ENCODE results near the gene EXD3.

Gene EXD3

DNA sequence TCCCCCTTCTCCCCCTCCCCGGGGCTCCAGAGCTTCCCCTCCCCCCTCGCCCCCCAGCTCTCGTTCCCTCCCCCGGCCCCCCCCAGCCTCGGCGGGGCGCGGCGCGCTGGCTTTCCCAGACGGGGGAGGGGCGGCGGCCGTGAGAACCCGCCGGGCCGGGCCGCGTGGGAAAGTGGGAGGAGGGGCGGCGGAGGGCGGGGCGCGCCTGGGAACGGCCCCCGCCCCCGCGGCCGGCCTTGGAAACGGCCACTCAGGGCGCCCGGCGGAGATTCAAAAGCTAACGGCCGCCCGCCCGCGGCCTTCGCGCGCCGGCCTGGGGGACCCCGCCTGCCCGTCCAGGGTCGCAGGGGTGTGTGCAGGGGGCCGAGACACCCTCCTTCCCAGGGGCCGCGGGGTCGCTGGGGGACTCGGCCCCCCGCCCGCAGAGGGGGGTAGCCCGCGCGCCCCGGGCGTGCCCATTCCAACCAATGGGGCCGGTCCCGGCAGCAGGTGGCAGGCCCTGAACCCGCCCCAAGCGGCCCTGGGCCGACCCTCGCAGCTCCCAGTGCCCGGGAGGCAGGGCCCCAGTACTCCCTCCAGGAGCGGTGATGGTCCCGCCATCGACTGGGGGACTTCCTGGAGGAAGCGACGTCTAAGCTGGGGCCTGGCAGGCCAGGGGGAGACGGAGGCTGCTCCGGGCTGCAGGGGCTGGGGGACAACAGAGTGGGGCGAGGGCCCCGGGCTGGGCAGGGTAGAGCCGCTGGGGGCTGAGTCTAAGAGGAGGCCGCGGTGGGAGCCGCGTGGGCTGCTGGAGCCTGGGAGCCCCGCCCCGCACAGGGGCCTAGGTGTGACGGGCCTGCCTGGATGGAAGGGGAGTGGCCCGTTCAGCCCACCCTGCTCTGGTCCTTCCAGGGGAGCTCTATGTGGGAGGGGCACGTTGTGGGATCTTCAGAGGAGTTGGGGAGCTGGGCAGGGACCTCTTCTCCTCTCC is 106.7 kb downstream of the EXD3 start:
- peak; percentile 80 for DNase-seq (ENCODE audit: low spot score)
- TF ChIP-seq, protein P1, sequence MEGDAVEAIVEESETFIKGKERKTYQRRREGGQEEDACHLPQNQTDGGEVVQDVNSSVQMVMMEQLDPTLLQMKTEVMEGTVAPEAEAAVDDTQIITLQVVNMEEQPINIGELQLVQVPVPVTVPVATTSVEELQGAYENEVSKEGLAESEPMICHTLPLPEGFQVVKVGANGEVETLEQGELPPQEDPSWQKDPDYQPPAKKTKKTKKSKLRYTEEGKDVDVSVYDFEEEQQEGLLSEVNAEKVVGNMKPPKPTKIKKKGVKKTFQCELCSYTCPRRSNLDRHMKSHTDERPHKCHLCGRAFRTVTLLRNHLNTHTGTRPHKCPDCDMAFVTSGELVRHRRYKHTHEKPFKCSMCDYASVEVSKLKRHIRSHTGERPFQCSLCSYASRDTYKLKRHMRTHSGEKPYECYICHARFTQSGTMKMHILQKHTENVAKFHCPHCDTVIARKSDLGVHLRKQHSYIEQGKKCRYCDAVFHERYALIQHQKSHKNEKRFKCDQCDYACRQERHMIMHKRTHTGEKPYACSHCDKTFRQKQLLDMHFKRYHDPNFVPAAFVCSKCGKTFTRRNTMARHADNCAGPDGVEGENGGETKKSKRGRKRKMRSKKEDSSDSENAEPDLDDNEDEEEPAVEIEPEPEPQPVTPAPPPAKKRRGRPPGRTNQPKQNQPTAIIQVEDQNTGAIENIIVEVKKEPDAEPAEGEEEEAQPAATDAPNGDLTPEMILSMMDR (conservative IDR thresholded peaks at IDR 0.05; ENCODE audit: low read depth): no peak
- POLR2A ChIA-PET (ENCODE audit: low non-redundant PET): no interaction called here
- CTCF ChIA-PET: interaction anchor here (1.1 to 2.0 kb wide), 3 partner anchors 12 to 106 kb away, joined by 3 to 8 read pairs (median 7); partner anchors contain the start of genes EXD3 and NRARP
- H3K27ac ChIP-seq: peak overlapping the region; percentile 56

DNA sequence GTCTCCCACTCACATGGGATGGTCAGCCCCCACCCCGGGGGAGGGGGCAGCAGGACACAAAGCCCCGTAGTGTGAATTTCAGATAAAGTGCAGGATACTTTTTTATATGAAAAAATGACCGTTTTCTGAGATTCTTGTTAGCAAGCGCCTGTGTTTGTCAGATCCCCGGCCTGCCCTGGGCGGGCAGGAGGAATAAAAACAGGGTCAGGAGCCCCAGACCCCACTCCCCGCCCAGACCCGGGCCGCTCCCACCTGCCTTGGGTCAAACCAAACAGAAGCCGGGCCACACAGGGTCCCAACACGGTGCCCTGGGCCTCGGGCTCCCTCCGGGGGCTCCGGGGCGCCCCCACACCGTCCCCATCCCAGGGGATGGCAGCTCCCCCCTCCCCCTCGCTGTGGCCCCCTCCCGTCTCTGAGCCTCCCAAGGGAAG is 107.4 kb downstream of the EXD3 start:
- CTCF ChIA-PET: interaction anchor here (1.1 to 2.0 kb wide), 3 partner anchors 11 to 107 kb away, joined by 3 to 8 read pairs (median 7); partner anchors contain the start of genes EXD3 and NRARP
- TF ChIP-seq, protein P1 (conservative IDR thresholded peaks at IDR 0.05; ENCODE audit: low read depth): no peak
- no peak for DNase-seq (ENCODE audit: low spot score)
- POLR2A ChIA-PET (ENCODE audit: low non-redundant PET): no interaction called here
- H3K27ac ChIP-seq: peak overlapping the region; percentile 56

DNA sequence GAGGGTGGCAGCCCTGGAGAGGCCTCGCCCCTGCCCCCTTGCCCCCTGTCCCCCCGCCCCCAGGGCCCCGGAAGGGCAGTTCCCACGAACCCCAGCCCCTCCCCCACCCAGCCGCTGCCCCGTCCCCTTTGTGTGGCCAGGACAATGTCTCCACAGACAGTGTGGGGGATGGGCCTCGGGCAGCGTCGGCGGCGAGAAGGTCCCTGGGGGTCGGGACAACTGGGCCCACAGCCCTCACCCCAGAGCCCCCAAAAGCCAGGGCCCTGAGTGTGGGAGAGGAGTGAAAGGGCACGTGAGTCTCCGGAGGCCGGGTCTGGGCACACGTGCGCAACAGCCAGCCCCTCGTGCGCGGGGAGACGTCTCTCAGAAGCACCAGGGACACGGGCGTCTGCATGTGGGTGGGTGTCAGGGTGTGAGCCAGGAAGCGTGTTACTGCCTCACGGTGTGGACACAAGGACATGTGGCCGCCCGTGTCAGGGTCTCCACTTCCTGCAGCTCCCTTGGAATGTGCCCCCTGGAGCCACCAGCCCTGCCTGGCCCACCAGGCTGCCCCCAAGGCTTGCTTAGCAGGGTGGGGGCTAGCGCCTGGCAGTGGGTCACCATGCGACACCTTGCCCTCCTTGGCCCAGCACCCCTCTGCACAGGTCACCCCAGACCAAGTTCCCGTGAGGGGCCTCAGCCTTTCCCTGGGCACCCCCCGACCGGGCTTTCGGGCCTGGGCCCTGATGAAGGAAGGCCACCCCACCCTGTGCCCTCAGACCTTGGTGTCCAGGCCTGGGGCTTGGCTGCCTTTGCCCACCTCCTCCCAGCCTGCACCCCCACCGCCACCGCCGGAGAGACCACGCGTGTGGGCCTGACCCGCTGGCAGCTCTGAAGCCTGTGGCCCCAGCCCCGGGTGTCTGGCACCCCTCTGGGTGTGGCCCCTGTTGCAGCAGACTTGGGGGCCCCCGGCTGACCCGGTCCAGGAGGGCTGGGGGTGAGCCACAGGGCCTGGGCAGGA is 108.1 kb downstream of the EXD3 start:
- CTCF ChIA-PET: interaction anchor here (1.1 kb wide), 1 partner anchor 108 kb away, joined by 3 read pairs; the partner anchor contains the start of gene EXD3
- H3K27ac ChIP-seq: peak overlapping the region; percentile 64
- TF ChIP-seq, protein P1 (conservative IDR thresholded peaks at IDR 0.05; ENCODE audit: low read depth): no peak
- POLR2A ChIA-PET (ENCODE audit: low non-redundant PET): no interaction called here
- peak; percentile 2 for DNase-seq (ENCODE audit: low spot score)

DNA sequence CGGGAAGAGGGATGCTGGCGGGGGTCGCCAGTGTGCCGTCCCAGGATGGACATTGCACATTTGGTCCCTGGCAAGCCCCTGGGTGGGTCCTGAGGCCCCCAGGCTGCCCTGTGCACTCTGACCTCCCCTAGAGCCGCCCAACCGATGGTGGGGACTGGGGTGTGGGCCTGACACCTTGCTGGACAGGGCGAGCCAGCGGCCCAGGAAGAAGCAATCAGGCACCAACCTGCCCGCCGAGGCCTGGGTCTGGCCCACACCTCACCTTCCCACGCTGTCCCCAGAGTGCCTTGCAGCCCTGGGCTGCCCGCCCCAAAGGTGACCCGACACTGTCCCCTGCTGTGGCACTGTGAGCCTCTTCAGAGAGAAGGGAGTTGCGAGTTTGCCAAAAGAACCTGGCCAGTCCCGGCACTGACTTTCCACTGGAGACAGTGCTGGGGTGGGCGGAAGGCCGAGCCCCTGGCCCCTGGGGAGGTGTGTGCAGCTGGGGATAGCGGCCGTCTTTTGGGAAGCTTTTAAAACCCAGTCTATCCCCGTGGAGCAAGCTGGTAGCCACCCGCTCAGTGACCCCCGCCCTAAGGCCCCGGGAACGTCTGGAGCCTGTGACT is 108.9 kb downstream of the EXD3 start:
- ChIA-PET POLR2A (ENCODE audit: low non-redundant PET) (no interaction called here), CTCF (interaction anchor here (0.8 to 1.9 kb wide), 3 partner anchors 12 to 110 kb away, joined by 4 to 11 read pairs (median 5); partner anchors contain the start of gene NRARP)
- DNase-seq (ENCODE audit: low spot score): peak; percentile 5
- TF ChIP-seq, protein P1 (conservative IDR thresholded peaks at IDR 0.05; ENCODE audit: low read depth): no peak
- peak overlapping the region; percentile 64 for H3K27ac ChIP-seq

DNA sequence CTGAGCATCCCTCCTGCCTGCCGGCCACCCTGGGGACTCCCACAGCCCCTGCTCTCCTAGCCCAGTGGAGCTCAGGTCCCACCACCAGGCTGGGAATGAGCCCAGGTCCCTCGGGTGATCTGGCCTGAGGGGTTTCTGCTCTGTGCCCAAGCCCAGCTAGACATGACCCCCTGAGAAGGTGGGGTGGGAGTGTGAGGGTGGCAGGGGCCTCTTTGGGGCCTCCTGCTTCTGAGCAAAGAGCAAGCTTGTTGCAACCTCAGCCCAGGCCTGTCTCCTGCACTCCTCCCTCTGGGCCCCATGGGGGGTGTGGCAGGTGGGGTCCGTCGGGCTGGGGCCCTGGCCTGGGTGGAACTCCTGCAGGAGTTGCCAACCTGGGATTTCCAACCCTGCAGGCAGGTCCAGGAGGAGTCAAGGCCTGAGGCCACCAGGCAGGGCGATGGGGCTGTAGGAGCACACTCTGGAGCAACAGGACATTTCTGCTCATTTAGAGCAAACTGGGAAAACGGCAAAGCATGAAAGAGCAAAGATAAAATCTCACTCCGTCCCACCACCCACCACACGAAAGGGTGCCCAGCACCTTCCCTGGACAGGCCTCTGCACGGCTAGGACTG is 109.5 kb downstream of the EXD3 start:
- POLR2A ChIA-PET (ENCODE audit: low non-redundant PET): interaction anchor here (1.1 kb wide), 1 partner anchor 11 kb away, joined by 3 read pairs; the partner anchor contains the start of gene NRARP
- TF ChIP-seq, protein P1 (conservative IDR thresholded peaks at IDR 0.05; ENCODE audit: low read depth): no peak
- H3K27ac ChIP-seq: peak overlapping the region; percentile 64
- CTCF ChIA-PET: interaction anchor here (0.8 to 1.9 kb wide), 5 partner anchors 11 to 132 kb away, joined by 3 to 11 read pairs (median 4); partner anchors contain the start of gene NRARP
- DNase-seq (ENCODE audit: low spot score): peak; percentile 3

Data from RWPE1 (cell line).